ENCODE results near the gene HTN3. TPM values are rescaled to one million over a fixed set of nuclear protein-coding genes. Genes with fewer than 3 reads are reported as not detected.
"Not testable (repeated sequence)": the region's sequence is repeated elsewhere in the genome, so short reads cannot be mapped to it uniquely, and the experiment has no call there.

The HTN3 gene
- total RNA-seq: not detected

GRCh38 chr4:70028159-70028558 lies at the start of gene HTN3:
HTN3 (plus strand) TSS chr4:70028459; CDS start chr4:70030741, 2,282 bp downstream.
- CTCF ChIA-PET; H3K36me3 Mint-ChIP-seq (ENCODE audit: low read depth); H3K9me3 Mint-ChIP-seq; DNase-seq; H3K4me1 Mint-ChIP-seq; POLR2A ChIA-PET; H3K4me3 Mint-ChIP-seq; H3K27ac Mint-ChIP-seq; H3K27me3 Mint-ChIP-seq: not testable (repeated sequence)

- Mint-ChIP-seq H3K4me3 (no peak overlapping the region), H3K36me3 (ENCODE audit: low read depth) (no peaks in the 10 kb centered on the region), H3K27me3 (no peaks in the 10 kb centered on the region), H3K4me1 (no peaks in the 10 kb centered on the region), H3K9me3 (no peaks in the 10 kb centered on the region), H3K27ac (no peak overlapping the region)
- no peak for DNase-seq
- CTCF ChIA-PET: no interaction called here
- POLR2A ChIA-PET: no interaction called here
Measured at GRCh38 chr4:69984030-69984443, 44.2 kb upstream of the HTN3 start.

DNA sequence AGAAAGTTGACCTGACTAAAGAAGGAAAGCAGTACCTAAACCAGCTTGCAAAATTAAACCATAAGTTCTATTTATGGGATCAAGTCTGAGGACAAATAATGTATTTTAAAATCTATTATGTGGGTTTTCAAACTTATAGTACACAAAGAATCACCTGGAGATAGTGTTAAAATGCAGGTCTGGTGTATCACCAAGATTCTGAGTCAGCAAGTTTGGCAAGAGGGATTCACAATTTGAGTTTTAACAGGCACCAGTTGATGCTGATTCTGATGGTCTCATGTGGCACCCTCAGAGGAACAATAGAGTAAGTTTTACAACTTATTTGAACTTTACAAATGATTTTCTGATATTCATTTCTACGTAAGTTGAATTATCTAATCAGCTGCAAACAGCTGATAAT lies 41.6 kb upstream of the HTN3 start:
- Mint-ChIP-seq H3K36me3 (ENCODE audit: low read depth) (no peaks in the 10 kb centered on the region), H3K4me3 (no peak overlapping the region), H3K27me3 (no peaks in the 10 kb centered on the region), H3K27ac (no peak overlapping the region), H3K4me1 (no peaks in the 10 kb centered on the region), H3K9me3 (no peaks in the 10 kb centered on the region)
- ChIA-PET POLR2A (no interaction called here), CTCF (no interaction called here)
- DNase-seq: no peak

- H3K27me3 Mint-ChIP-seq: no peaks in the 10 kb centered on the region
- H3K27ac Mint-ChIP-seq: no peak overlapping the region
- H3K36me3 Mint-ChIP-seq (ENCODE audit: low read depth): no peaks in the 10 kb centered on the region
- POLR2A ChIA-PET: no interaction called here
- DNase-seq: no peak
- no peaks in the 10 kb centered on the region for H3K9me3 Mint-ChIP-seq
- CTCF ChIA-PET: no interaction called here
- no peaks in the 10 kb centered on the region for H3K4me1 Mint-ChIP-seq
- H3K4me3 Mint-ChIP-seq: no peak overlapping the region
Measured at GRCh38 chr4:69991016-69991415, 37.2 kb upstream of the HTN3 start.

GRCh38 chr4:69994782-69995181 lies 33.5 kb upstream of the HTN3 start:
- H3K27ac Mint-ChIP-seq: no peak overlapping the region
- H3K9me3 Mint-ChIP-seq: no peaks in the 10 kb centered on the region
- no peak for DNase-seq
- H3K36me3 Mint-ChIP-seq (ENCODE audit: low read depth): no peaks in the 10 kb centered on the region
- ChIA-PET POLR2A (no interaction called here), CTCF (no interaction called here)
- H3K4me1 Mint-ChIP-seq: no peaks in the 10 kb centered on the region
- no peaks in the 10 kb centered on the region for H3K27me3 Mint-ChIP-seq
- no peak overlapping the region for H3K4me3 Mint-ChIP-seq

GRCh38 chr4:69995526-69996016 lies 32.7 kb upstream of the HTN3 start, which contains the start of gene STATH:
STATH (plus strand) TSS chr4:69995966; CDS start chr4:69998438, 2,472 bp downstream.
- Mint-ChIP-seq H3K4me1 (no peaks in the 10 kb centered on the region), H3K27me3 (no peaks in the 10 kb centered on the region), H3K4me3 (no peak within 1 kb of the TSS), H3K27ac (no peak within 1 kb of the TSS), H3K9me3 (no peaks in the 10 kb centered on the region), H3K36me3 (ENCODE audit: low read depth) (no peaks in the 10 kb centered on the region)
- no peak for DNase-seq
- CTCF ChIA-PET: no interaction called here
- POLR2A ChIA-PET: no interaction called here

DNA sequence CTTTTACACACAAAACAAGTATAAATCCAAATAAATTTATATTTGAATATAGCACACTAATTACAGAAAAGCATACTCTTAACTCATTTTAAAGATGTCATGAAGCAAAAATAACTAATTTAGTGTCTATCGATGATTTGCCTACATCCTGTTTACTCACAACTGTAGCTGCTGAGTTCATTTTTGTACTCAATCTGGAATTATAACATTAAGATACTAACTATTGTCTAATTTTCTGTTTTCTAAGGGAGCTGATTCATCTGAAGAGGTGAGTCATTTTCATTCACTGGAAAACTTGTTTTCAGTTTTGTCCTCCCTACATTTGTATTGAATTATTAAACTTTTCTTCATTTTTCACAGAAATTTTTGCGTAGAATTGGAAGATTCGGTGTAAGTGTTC lies 28.8 kb upstream of the HTN3 start:
- no peak overlapping the region for H3K4me3 Mint-ChIP-seq
- no peaks in the 10 kb centered on the region for H3K27me3 Mint-ChIP-seq
- ChIA-PET POLR2A (no interaction called here), CTCF (no interaction called here)
- no peaks in the 10 kb centered on the region for H3K9me3 Mint-ChIP-seq
- H3K27ac Mint-ChIP-seq: no peak overlapping the region
- H3K36me3 Mint-ChIP-seq (ENCODE audit: low read depth): no peaks in the 10 kb centered on the region
- H3K4me1 Mint-ChIP-seq: no peaks in the 10 kb centered on the region
- DNase-seq: no peak

- POLR2A ChIA-PET: no interaction called here
- Mint-ChIP-seq H3K27ac (no peak overlapping the region), H3K9me3 (no peaks in the 10 kb centered on the region), H3K36me3 (ENCODE audit: low read depth) (no peaks in the 10 kb centered on the region), H3K27me3 (no peaks in the 10 kb centered on the region), H3K4me3 (no peak overlapping the region), H3K4me1 (no peaks in the 10 kb centered on the region)
- CTCF ChIA-PET: no interaction called here
- no peak for DNase-seq
Measured at GRCh38 chr4:70000711-70001110, 27.5 kb upstream of the HTN3 start.

GRCh38 chr4:70002507-70002906 lies 25.8 kb upstream of the HTN3 start:
- no peaks in the 10 kb centered on the region for H3K27me3 Mint-ChIP-seq
- no peak for DNase-seq
- CTCF ChIA-PET: no interaction called here
- no peaks in the 10 kb centered on the region for H3K9me3 Mint-ChIP-seq
- H3K4me1 Mint-ChIP-seq: no peaks in the 10 kb centered on the region
- H3K36me3 Mint-ChIP-seq (ENCODE audit: low read depth): no peaks in the 10 kb centered on the region
- H3K4me3 Mint-ChIP-seq: no peak overlapping the region
- H3K27ac Mint-ChIP-seq: no peak overlapping the region
- POLR2A ChIA-PET: no interaction called here

DNA sequence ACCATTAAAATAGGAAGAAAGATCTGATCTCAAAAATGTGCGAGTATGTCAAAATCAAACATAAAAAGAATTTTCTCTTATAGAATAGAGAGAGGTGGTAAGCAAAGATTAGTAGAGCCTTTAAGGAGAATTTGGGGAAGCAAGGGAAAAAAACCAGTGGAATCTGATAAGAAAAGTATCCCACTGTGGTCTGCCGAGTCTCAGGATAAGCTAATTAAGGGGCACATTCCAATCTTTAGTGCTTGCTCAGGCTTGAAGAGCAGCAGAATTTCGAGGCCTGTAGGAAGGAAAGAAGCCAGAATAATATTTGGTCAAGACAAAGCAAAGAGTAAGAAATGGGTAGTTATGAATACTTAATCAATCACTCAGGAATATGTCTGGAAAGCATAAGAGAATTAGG lies 19.5 kb upstream of the HTN3 start:
- H3K4me1 Mint-ChIP-seq: no peaks in the 10 kb centered on the region
- ChIA-PET POLR2A (no interaction called here), CTCF (no interaction called here)
- H3K36me3 Mint-ChIP-seq (ENCODE audit: low read depth): no peaks in the 10 kb centered on the region
- DNase-seq: no peak
- no peaks in the 10 kb centered on the region for H3K27me3 Mint-ChIP-seq
- no peak overlapping the region for H3K27ac Mint-ChIP-seq
- no peaks in the 10 kb centered on the region for H3K9me3 Mint-ChIP-seq
- H3K4me3 Mint-ChIP-seq: no peak overlapping the region

- H3K4me3 Mint-ChIP-seq; H3K27ac Mint-ChIP-seq; H3K9me3 Mint-ChIP-seq; H3K4me1 Mint-ChIP-seq; POLR2A ChIA-PET; H3K36me3 Mint-ChIP-seq (ENCODE audit: low read depth); H3K27me3 Mint-ChIP-seq; CTCF ChIA-PET; DNase-seq: not testable (repeated sequence)
Measured at GRCh38 chr4:70019006-70019405, 9.3 kb upstream of the HTN3 start.

DNA sequence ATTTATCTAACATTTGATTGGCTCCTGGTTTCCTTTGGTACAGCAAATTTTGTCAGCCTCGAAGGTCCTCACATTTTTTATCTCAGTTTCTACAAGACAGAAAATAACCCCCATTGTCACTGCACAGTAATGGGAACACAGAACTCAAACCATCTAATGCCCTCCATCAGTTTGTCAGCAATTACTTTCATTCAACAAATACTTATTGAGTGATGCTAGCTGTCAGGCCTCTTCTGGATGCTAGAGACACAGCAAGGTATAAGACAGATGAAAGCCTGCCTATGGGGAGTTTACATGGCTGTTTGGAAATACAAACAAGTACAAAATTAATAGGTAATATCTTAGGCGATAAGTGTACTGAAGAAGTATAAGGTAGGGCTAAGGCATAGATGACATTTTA lies 5.0 kb upstream of the HTN3 start:
- Mint-ChIP-seq H3K9me3 (no peaks in the 10 kb centered on the region), H3K4me1 (no peaks in the 10 kb centered on the region), H3K27ac (no peak overlapping the region), H3K4me3 (no peak overlapping the region), H3K27me3 (no peaks in the 10 kb centered on the region), H3K36me3 (ENCODE audit: low read depth) (no peaks in the 10 kb centered on the region)
- CTCF ChIA-PET: no interaction called here
- DNase-seq: no peak
- POLR2A ChIA-PET: no interaction called here

GRCh38 chr4:70027011-70027410 lies 1.2 kb upstream of the HTN3 start:
- DNase-seq: no peak
- ChIA-PET POLR2A (no interaction called here), CTCF (no interaction called here)
- no peaks in the 10 kb centered on the region for H3K36me3 Mint-ChIP-seq (ENCODE audit: low read depth)
- no peak overlapping the region for H3K4me3 Mint-ChIP-seq
- H3K27ac Mint-ChIP-seq: no peak overlapping the region
- no peaks in the 10 kb centered on the region for H3K4me1 Mint-ChIP-seq
- H3K9me3 Mint-ChIP-seq: no peaks in the 10 kb centered on the region
- no peaks in the 10 kb centered on the region for H3K27me3 Mint-ChIP-seq

DNA sequence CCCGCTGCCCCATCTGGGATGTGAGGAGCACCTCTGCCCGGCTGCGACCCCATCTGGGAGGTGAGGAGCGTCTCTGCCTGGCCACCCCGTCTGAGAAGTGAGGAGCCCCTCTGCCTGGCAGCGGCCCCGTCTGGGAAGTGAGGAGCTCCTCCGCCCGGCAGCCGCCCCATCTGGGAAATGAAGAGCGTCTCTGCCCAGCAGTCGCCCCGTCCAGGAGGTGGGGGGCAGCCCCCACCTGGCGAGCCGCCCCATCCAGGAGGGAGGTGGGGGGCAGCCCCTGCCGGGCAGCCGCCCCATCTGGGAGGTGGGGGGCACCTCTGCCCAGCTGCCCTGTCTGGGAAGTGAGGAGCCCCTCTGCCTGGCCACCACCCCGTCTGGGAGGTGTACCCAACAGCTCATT lies 9.3 kb downstream of the HTN3 start:
- POLR2A ChIA-PET; H3K27ac Mint-ChIP-seq; CTCF ChIA-PET; H3K4me1 Mint-ChIP-seq; DNase-seq; H3K27me3 Mint-ChIP-seq; H3K4me3 Mint-ChIP-seq; H3K9me3 Mint-ChIP-seq; H3K36me3 Mint-ChIP-seq (ENCODE audit: low read depth): not testable (repeated sequence)

- H3K27me3 Mint-ChIP-seq; H3K36me3 Mint-ChIP-seq (ENCODE audit: low read depth); DNase-seq; H3K4me3 Mint-ChIP-seq; H3K9me3 Mint-ChIP-seq; CTCF ChIA-PET; H3K4me1 Mint-ChIP-seq; POLR2A ChIA-PET; H3K27ac Mint-ChIP-seq: not testable (repeated sequence)
Measured at GRCh38 chr4:70039928-70040327, 11.7 kb downstream of the HTN3 start.
